K562 (cell line): ENCODE data around the gene ANO3. TPM values are rescaled to one million over a fixed set of nuclear protein-coding genes. Genes with fewer than 3 reads are reported as not detected.

ENCODE experiments used
- ATAC-seq: fragments of 200-7000 bp; cut with Tn5 transposase; 3 replicates; pipeline ENCODE4 v1.9.1; 2020; ENCODE audit warnings: moderate library complexity
- BruUV-seq: library from RNA; stranded (reverse); fragments of 400-500 nt; replicated peaks from 2 replicates; lab custom pipeline; 2021; lab: Mats Ljungman, UMichigan
- CTCF ChIA-PET: fragments of 300-600 bp; formaldehyde crosslinking; extraction: SDS; loops from one replicate; lab custom pipeline; 2021; ENCODE audit warnings: low intra/inter-chr PET ratio; lab: Yijun Ruan, JAX
- POLR2A ChIA-PET: fragments of 300-600, 350-650 bp; sonication (Branson Sonifier 250); formaldehyde crosslinking; extraction: SDS; loops from one replicate; lab custom pipeline; 2021; ENCODE audit warnings: antibody characterized with exemption, inconsistent platforms; lab: Yijun Ruan, JAX
- DNase-seq, 4 experiments: peaks; one replicate each; pipeline versions ENCODE4 v3.0.0 to v3.0.0-alpha.2; 2011 to 2018; ENCODE audit warnings: low spot score in 3 of 4, mixed read lengths in 3 of 4; ENCODE audit errors: extremely low read depth in 1 of 4
- FAIRE-seq: peaks from 2 replicates; lab custom pipeline; 2011; peaks lifted over from hg19 to GRCh38; lab: Jason Lieb, UNC
- H2AFZ ChIP-seq: 2 replicates; pipeline ENCODE4 v1.6.0; 2011; ENCODE audit warnings: low read depth, low read length, control low read depth, inconsistent platforms
- H3K27ac ChIP-seq: fragments of 200-600 bp; 3 replicates; pipeline ENCODE4 v1.8.0; 2011; ENCODE audit warnings: low read depth, mild to moderate bottlenecking, control low read depth, inconsistent platforms, low read length, moderate library complexity, mixed read lengths; ENCODE audit errors: extremely low read depth
- H3K27me3 ChIP-seq, 2 experiments: fragments of 300-600 bp in 1 of 2; 2 replicates in 1 of 2; 3 replicates in 1 of 2; pipeline versions ENCODE4 v1.6.0 to v1.8.0; 2011; ENCODE audit warnings: inconsistent platforms in 2 of 2, low read length in 2 of 2, mild to moderate bottlenecking in 1 of 2, mixed read lengths in 1 of 2, moderate library complexity in 1 of 2; ENCODE audit not compliant: control insufficient read depth in 2 of 2, insufficient read depth in 2 of 2
- H3K36me3 ChIP-seq: fragments of 300-600 bp; 3 replicates; pipeline ENCODE4 v1.8.0; 2011; ENCODE audit warnings: mild to moderate bottlenecking, low read length, inconsistent platforms; ENCODE audit not compliant: control insufficient read depth, insufficient read depth
- H3K4me1 ChIP-seq, 2 experiments: fragments of 200-600 bp in 1 of 2; replicated peaks in 1 of 2; 2 replicates in 1 of 2; 3 replicates in 1 of 2; pipeline versions ENCODE4 v1.5.1 to v1.8.0; 2011; ENCODE audit warnings: inconsistent platforms in 2 of 2, low read length in 2 of 2, mild to moderate bottlenecking in 1 of 2, mixed read lengths in 1 of 2, moderate library complexity in 1 of 2; ENCODE audit not compliant: control insufficient read depth in 2 of 2, insufficient read depth in 2 of 2
- H3K4me2 ChIP-seq: 2 replicates; pipeline ENCODE4 v1.6.1; 2011; ENCODE audit warnings: low read length, control low read depth, inconsistent platforms, mixed read lengths; ENCODE audit not compliant: insufficient read depth
- H3K4me3 ChIP-seq: fragments of 200-600 bp; sonication (generic), shearing (Covaris generic); 2 replicates; pipeline ENCODE4 v1.5.1; 2016; ENCODE audit warnings: control low read depth, inconsistent platforms
- H3K79me2 ChIP-seq: fragments of 200-600 bp; 3 replicates; pipeline ENCODE4 v1.8.0; 2011; ENCODE audit warnings: low read length, inconsistent platforms; ENCODE audit not compliant: control insufficient read depth, insufficient read depth
- H3K9ac ChIP-seq, 2 experiments: 2 replicates each; pipeline versions ENCODE4 v1.6.0 to v1.6.1; 2011; ENCODE audit warnings: low read depth in 2 of 2, low read length in 2 of 2, control low read depth in 1 of 2, inconsistent platforms in 1 of 2, mild to moderate bottlenecking in 1 of 2, mixed read lengths in 1 of 2; ENCODE audit not compliant: insufficient read depth in 1 of 2
- H3K9me1 ChIP-seq: one replicate; pipeline ENCODE4 v1.6.0; 2011; ENCODE audit warnings: inconsistent platforms, mild to moderate bottlenecking, low read length, moderate library complexity; ENCODE audit not compliant: control insufficient read depth, insufficient read depth
- H3K9me3 ChIP-seq: replicated peaks from 2 replicates; pipeline ENCODE4 v1.5.1; 2011; ENCODE audit warnings: low read depth, low read length, inconsistent platforms; ENCODE audit not compliant: control insufficient read depth, insufficient read depth
- H4K20me1 ChIP-seq: replicated peaks from 2 replicates; pipeline ENCODE4 v1.6.1; 2011; ENCODE audit warnings: low read length, inconsistent platforms, mixed read lengths; ENCODE audit not compliant: control insufficient read depth, insufficient read depth
- AFF1 ChIP-seq, 2 experiments: fragments of 450-650 bp; IDR thresholded peaks; 2 replicates each; pipeline ENCODE4 v1.6.1; 2018; ENCODE audit warnings: mild to moderate bottlenecking in 2 of 2, low read depth in 1 of 2; ENCODE audit not compliant: partially characterized antibody in 2 of 2
- CBX5 ChIP-seq: IDR thresholded peaks from 2 replicates; pipeline ENCODE4 v1.6.1; 2014; ENCODE audit warnings: low read depth, borderline replicate concordance
- HNRNPUL1 ChIP-seq: fragments of 200-400 bp; formaldehyde crosslinking; IDR thresholded peaks from 2 replicates; pipeline ENCODE4 v1.6.1; 2017; ENCODE audit warnings: low read length
- TFAP4 ChIP-seq: sonication (generic); formaldehyde crosslinking; IDR thresholded peaks from 2 replicates; pipeline ENCODE4 v1.8.0; 2022; ENCODE audit warnings: missing genetic modification reagents, mild to moderate bottlenecking, moderate library complexity, borderline replicate concordance
- WHSC1 ChIP-seq: IDR thresholded peaks from one replicate; pipeline ENCODE4 v1.6.1; 2012; ENCODE audit warnings: low read length, control low read depth, inconsistent platforms
- ZNF175 ChIP-seq: fragments of 200-800 bp; sonication (Bioruptor generic); IDR thresholded peaks from 2 replicates; pipeline ENCODE4 v1.6.1; 2016; ENCODE audit warnings: low read depth, mild to moderate bottlenecking, missing genetic modification characterization, missing compliant biosample characterization
- ZNF197 ChIP-seq: fragments of 200-800 bp; sonication (Bioruptor generic); IDR thresholded peaks from 2 replicates; pipeline ENCODE4 v1.6.1; 2016; ENCODE audit warnings: low read depth, missing genetic modification characterization, missing compliant biosample characterization
- WGBS: fragments of 100-300 bp; shearing (Covaris generic); methylation state at CpG from one replicate; pipeline ENCODE4 v1.1.6; 2016; ENCODE audit warnings: low coverage, mixed read lengths; ENCODE audit not compliant: insufficient coverage; ENCODE audit errors: missing lambda C conversion rate; 5-methylcytosine and 5-hydroxymethylcytosine counted together
- in situ Hi-C: fragments of 300-500 bp; cut with MboI; formaldehyde crosslinking; loops from 4 replicates; pipeline ENCODE4 v1.15.0; 2018; ENCODE audit warnings: inconsistent platforms, mixed read lengths
- intact Hi-C: fragments of 100-400 bp; cut with micrococcal nuclease; formaldehyde crosslinking; loops from 2 replicates; pipeline ENCODE4 v1.14.2; 2022
- polyA plus RNA-seq, 8 experiments: library from polyadenylated mRNA; depleted of rRNA in 4 of 8; stranded (reverse) in 5 of 8; unstranded in 3 of 8; fragments of >200 nt; fragmentation: Nextera tagmentation in 2 of 8; fragmentation: Illumina TruSeq in 1 of 8; extraction: Ambion mirVana in 2 of 8; extraction: Trizol in 1 of 8; gene quantifications; 2 replicates each; pipeline versions ENCODE4 v1.2.1 to v1.2.3, GENCODE V29; 2011 to 2014; ENCODE audit warnings: inconsistent platforms in 1 of 8, missing spikeins in 1 of 8
- total RNA-seq, 7 experiments: library from RNA; depleted of rRNA in 6 of 7; stranded (reverse); fragments of >200 nt in 6 of 7; fragmentation: Illumina TruSeq in 2 of 7; extraction: Trizol in 2 of 7; gene quantifications; 2 replicates each; pipeline versions ENCODE4 v1.2.1 to v1.2.3, GENCODE V29; 2011 to 2021; ENCODE audit warnings: low replicate concordance in 1 of 7
- TF ChIP-seq, protein P1 (sequence below), 2 experiments: fragments of 450-650 bp in 1 of 2; IDR thresholded peaks; 2 replicates each; pipeline ENCODE4 v1.6.1; 2011 to 2017; ENCODE audit warnings: low read depth in 2 of 2, antibody characterized with exemption in 1 of 2, borderline replicate concordance in 1 of 2, low read length in 1 of 2, mild to moderate bottlenecking in 1 of 2, mixed read lengths in 1 of 2; ENCODE audit not compliant: control insufficient read depth in 1 of 2
- TF ChIP-seq, protein P2 (sequence below): fragments of 450-650 bp; IDR thresholded peaks from 2 replicates; pipeline ENCODE4 v1.6.1; 2016; ENCODE audit warnings: mild to moderate bottlenecking

Gene ANO3
- total and polyA plus RNA-seq, 9 of the 15 experiments (the other 6 are each of a cell fraction or from before 2014, with no cell fraction given): 0.01 to 0.13 (median 0.04) TPM; not detected in 1

- intact Hi-C loops: no loop called here
- ATAC-seq (no peak), DNase-seq (no peak), FAIRE-seq (no peak)
- CTCF ChIA-PET: no interaction called here
- H3K9me1 ChIP-seq: no peaks in the 10 kb centered on the region
- H3K9ac ChIP-seq: no peak overlapping the region
- WGBS: 0% methylated on average over 2 of the region's 2 CpGs
- no peaks in the 10 kb centered on the region for H3K9me3 ChIP-seq
- H2AFZ ChIP-seq: no peak overlapping the region
- no peak overlapping the region for H3K4me3 ChIP-seq
- no peaks in the 10 kb centered on the region for H3K79me2 ChIP-seq
- H3K4me1 ChIP-seq: no peaks in the 10 kb centered on the region
- POLR2A ChIA-PET: no interaction called here
- H3K27ac ChIP-seq: no peak overlapping the region
- H3K4me2 ChIP-seq: no peak overlapping the region
- BruUV-seq: no TSS peak
- no peaks in the 10 kb centered on the region for H3K36me3 ChIP-seq
- H4K20me1 ChIP-seq: no peaks in the 10 kb centered on the region
- in situ Hi-C loops: no loop called here
- H3K27me3 ChIP-seq: no peaks in the 10 kb centered on the region
- TF ChIP-seq CBX5: no peak
- no peak for TF ChIP-seq HNRNPUL1
- TF ChIP-seq ZNF197: no peak
- TF ChIP-seq, protein P1, sequence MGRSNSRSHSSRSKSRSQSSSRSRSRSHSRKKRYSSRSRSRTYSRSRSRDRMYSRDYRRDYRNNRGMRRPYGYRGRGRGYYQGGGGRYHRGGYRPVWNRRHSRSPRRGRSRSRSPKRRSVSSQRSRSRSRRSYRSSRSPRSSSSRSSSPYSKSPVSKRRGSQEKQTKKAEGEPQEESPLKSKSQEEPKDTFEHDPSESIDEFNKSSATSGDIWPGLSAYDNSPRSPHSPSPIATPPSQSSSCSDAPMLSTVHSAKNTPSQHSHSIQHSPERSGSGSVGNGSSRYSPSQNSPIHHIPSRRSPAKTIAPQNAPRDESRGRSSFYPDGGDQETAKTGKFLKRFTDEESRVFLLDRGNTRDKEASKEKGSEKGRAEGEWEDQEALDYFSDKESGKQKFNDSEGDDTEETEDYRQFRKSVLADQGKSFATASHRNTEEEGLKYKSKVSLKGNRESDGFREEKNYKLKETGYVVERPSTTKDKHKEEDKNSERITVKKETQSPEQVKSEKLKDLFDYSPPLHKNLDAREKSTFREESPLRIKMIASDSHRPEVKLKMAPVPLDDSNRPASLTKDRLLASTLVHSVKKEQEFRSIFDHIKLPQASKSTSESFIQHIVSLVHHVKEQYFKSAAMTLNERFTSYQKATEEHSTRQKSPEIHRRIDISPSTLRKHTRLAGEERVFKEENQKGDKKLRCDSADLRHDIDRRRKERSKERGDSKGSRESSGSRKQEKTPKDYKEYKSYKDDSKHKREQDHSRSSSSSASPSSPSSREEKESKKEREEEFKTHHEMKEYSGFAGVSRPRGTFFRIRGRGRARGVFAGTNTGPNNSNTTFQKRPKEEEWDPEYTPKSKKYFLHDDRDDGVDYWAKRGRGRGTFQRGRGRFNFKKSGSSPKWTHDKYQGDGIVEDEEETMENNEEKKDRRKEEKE (IDR thresholded peaks at IDR 0.05; ENCODE audit: borderline replicate concordance in 1 of 2, control insufficient read depth in 1 of 2, low read depth in 2 of 2, low read length in 1 of 2): no peak
- no peak for TF ChIP-seq AFF1 (IDR thresholded peaks at IDR 0.05; ENCODE audit: low read depth in 1 of 2, partially characterized antibody in 2 of 2)
- TF ChIP-seq, protein P2, sequence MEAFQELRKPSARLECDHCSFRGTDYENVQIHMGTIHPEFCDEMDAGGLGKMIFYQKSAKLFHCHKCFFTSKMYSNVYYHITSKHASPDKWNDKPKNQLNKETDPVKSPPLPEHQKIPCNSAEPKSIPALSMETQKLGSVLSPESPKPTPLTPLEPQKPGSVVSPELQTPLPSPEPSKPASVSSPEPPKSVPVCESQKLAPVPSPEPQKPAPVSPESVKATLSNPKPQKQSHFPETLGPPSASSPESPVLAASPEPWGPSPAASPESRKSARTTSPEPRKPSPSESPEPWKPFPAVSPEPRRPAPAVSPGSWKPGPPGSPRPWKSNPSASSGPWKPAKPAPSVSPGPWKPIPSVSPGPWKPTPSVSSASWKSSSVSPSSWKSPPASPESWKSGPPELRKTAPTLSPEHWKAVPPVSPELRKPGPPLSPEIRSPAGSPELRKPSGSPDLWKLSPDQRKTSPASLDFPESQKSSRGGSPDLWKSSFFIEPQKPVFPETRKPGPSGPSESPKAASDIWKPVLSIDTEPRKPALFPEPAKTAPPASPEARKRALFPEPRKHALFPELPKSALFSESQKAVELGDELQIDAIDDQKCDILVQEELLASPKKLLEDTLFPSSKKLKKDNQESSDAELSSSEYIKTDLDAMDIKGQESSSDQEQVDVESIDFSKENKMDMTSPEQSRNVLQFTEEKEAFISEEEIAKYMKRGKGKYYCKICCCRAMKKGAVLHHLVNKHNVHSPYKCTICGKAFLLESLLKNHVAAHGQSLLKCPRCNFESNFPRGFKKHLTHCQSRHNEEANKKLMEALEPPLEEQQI: no peak
- TF ChIP-seq ZNF175 (CRISPR knock-in tag): no peak
- TF ChIP-seq WHSC1: no peak
- TF ChIP-seq TFAP4 (CRISPR knock-in tag): no peak
Observed at GRCh38 chr11:26510756-26511155, 178.8 kb downstream of the ANO3 start.
